ENCODE data around the gene NELL1.

NELL1 gene

GRCh38 chr11:21485426-21485825, 816.0 kb downstream of the NELL1 start:
- no peak for DNase-seq (ENCODE audit: low read depth in 2 of 2)

GRCh38 chr11:21489416-21490115, 820.2 kb downstream of the NELL1 start:
- DNase-seq (ENCODE audit: low read depth in 2 of 2): no peak
- H3K4me3 ChIP-seq (replicated peaks in 1 of 2; ENCODE audit: low read depth in 2 of 2, low read length in 2 of 2): no peak overlapping the region
- TF ChIP-seq CTCF (IDR thresholded peaks at IDR 0.05; ENCODE audit: low read depth, low read length): no peak

More at GRCh38 chr11:21485426-21485825, 816.0 kb downstream of the NELL1 start:
- no peak overlapping the region for H3K4me3 ChIP-seq (replicated peaks in 1 of 2; ENCODE audit: low read depth in 2 of 2, low read length in 2 of 2)
- TF ChIP-seq CTCF (IDR thresholded peaks at IDR 0.05; ENCODE audit: low read depth, low read length): no peak

- no peak for TF ChIP-seq CTCF (IDR thresholded peaks at IDR 0.05; ENCODE audit: low read depth, low read length)
- H3K4me3 ChIP-seq (replicated peaks in 1 of 2; ENCODE audit: low read depth in 2 of 2, low read length in 2 of 2): no peak overlapping the region
- DNase-seq (ENCODE audit: low read depth in 2 of 2): no peak
Measured at GRCh38 chr11:21492931-21493330, 823.5 kb downstream of the NELL1 start.

GRCh38 chr11:21494946-21495345, 825.6 kb downstream of the NELL1 start:
- TF ChIP-seq CTCF (IDR thresholded peaks at IDR 0.05; ENCODE audit: low read depth, low read length): no peak
- DNase-seq (ENCODE audit: low read depth in 2 of 2): no peak
- no peak overlapping the region for H3K4me3 ChIP-seq (replicated peaks in 1 of 2; ENCODE audit: low read depth in 2 of 2, low read length in 2 of 2)

- no peak for DNase-seq (ENCODE audit: low read depth in 2 of 2)
- H3K4me3 ChIP-seq (replicated peaks in 1 of 2; ENCODE audit: low read depth in 2 of 2, low read length in 2 of 2): no peak overlapping the region
- TF ChIP-seq CTCF (IDR thresholded peaks at IDR 0.05; ENCODE audit: low read depth, low read length): no peak
Measured at GRCh38 chr11:21495879-21496278, 826.5 kb downstream of the NELL1 start.

GRCh38 chr11:21501245-21501644, 831.9 kb downstream of the NELL1 start:
- H3K4me3 ChIP-seq (replicated peaks in 1 of 2; ENCODE audit: low read depth in 2 of 2, low read length in 2 of 2): no peak overlapping the region
- no peak for DNase-seq (ENCODE audit: low read depth in 2 of 2)
- no peak for TF ChIP-seq CTCF (IDR thresholded peaks at IDR 0.05; ENCODE audit: low read depth, low read length)

GRCh38 chr11:21505070-21505469, 835.7 kb downstream of the NELL1 start:
- no peak for TF ChIP-seq CTCF (IDR thresholded peaks at IDR 0.05; ENCODE audit: low read depth, low read length)
- no peak overlapping the region for H3K4me3 ChIP-seq (replicated peaks in 1 of 2; ENCODE audit: low read depth in 2 of 2, low read length in 2 of 2)
- DNase-seq (ENCODE audit: low read depth in 2 of 2): no peak

All from cardiac fibroblast (primary cell).